Chondrocyte (in vitro differentiated cells): ENCODE data around the gene IGSF9. TPM values are rescaled to one million over a fixed set of nuclear protein-coding genes. Genes with fewer than 3 reads are reported as not detected.

Experiments used
- DNase-seq: peaks from one replicate; pipeline ENCODE4 v3.0.0; 2021; ENCODE audit warnings: mixed read lengths, low spot score
- H3K27ac Mint-ChIP-seq: one replicate; pipeline ENCODE4 v1.8.0; 2021; ENCODE audit warnings: mild to moderate bottlenecking, moderate library complexity, mixed read lengths; ENCODE audit not compliant: unreplicated experiment
- H3K27me3 Mint-ChIP-seq: 2 replicates; pipeline ENCODE4 v1.8.0; 2021; ENCODE audit warnings: low read depth, mixed read lengths
- H3K36me3 Mint-ChIP-seq: 2 replicates; pipeline ENCODE4 v1.8.0; 2021; ENCODE audit warnings: low read depth, mixed read lengths
- H3K4me1 Mint-ChIP-seq: 2 replicates; pipeline ENCODE4 v1.8.0; 2021; ENCODE audit warnings: low read depth, mild to moderate bottlenecking, mixed read lengths
- H3K4me3 Mint-ChIP-seq: one replicate; pipeline ENCODE4 v1.8.0; 2021; ENCODE audit warnings: mild to moderate bottlenecking, moderate library complexity, mixed read lengths; ENCODE audit not compliant: unreplicated experiment
- H3K9me3 Mint-ChIP-seq: 2 replicates; pipeline ENCODE4 v1.8.0; 2021; ENCODE audit warnings: low read depth, mixed read lengths
- CTCF ChIP-seq: fragments of 200-600 bp; sonication (generic); IDR thresholded peaks from 2 replicates; pipeline ENCODE4 v1.5.0; 2021; ENCODE audit warnings: antibody characterized with exemption, mild to moderate bottlenecking, moderate library complexity
- total RNA-seq: library from RNA; stranded (reverse); gene quantifications from 3 replicates; pipeline ENCODE4 v1.2.1, GENCODE V29; 2021

IGSF9 gene
- total RNA-seq, 1 donor from 2014 or later, result not detected

- H3K27ac Mint-ChIP-seq, result no peak overlapping the region
- H3K27me3 Mint-ChIP-seq, result peaks cover 40% of the 10 kb centered on the region
- no peak for DNase-seq
- no peak for TF ChIP-seq CTCF
- H3K36me3 Mint-ChIP-seq, result no peaks in the 10 kb centered on the region
- no peaks in the 10 kb centered on the region for H3K4me1 Mint-ChIP-seq
- no peaks in the 10 kb centered on the region for H3K9me3 Mint-ChIP-seq
- no peak overlapping the region for H3K4me3 Mint-ChIP-seq
Observed at GRCh38 chr1:159938905-159939677, 6.3 kb downstream of the IGSF9 start.

- peaks cover 33% of the 10 kb centered on the region for H3K27me3 Mint-ChIP-seq
- H3K27ac Mint-ChIP-seq, result no peak overlapping the region
- H3K9me3 Mint-ChIP-seq, result no peaks in the 10 kb centered on the region
- DNase-seq, result no peak
- no peak overlapping the region for H3K4me3 Mint-ChIP-seq
- no peaks in the 10 kb centered on the region for H3K4me1 Mint-ChIP-seq
- TF ChIP-seq CTCF, result no peak
- H3K36me3 Mint-ChIP-seq, result no peaks in the 10 kb centered on the region
Observed at GRCh38 chr1:159938211-159938852, 7.1 kb downstream of the IGSF9 start.

DNA sequence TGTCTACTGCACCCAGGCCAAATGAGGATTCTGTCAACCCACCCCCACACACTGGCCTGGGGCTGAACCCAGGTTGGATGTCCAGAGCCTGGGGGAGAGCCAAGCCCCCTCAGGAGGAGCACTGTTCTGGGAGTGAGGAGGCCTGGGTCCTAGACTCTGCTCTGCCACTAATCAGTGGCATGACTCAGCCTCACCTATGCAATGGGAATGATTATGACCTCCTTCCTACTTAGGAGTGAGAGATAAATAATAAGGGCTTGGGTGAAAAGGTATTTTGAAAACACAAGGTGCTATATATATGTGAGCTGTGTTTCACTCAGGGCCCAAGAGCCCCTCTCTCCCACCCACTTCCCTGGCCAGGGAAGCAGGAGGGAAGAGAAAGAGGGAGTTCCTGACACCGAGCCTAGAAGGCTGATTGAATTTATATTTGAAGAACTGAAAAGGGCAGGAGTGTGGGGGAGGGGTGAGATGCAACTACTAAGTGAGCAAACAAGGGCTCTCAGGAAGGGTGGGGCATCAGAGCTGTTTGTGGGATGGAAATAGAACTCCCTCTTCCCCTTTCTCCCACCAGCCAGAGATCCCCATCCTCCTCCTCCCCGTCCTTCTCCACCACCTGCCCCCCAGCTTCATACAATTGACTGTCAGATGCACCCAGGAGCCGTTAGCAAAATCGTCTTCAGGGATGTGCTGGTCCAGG, 8.2 kb downstream of the IGSF9 start:
- Mint-ChIP-seq H3K4me1 (no peaks in the 10 kb centered on the region), H3K36me3 (no peaks in the 10 kb centered on the region), H3K9me3 (no peaks in the 10 kb centered on the region), H3K27ac (no peak overlapping the region), H3K27me3 (peaks cover 32% of the 10 kb centered on the region), H3K4me3 (no peak overlapping the region)
- peak; percentile 62 for DNase-seq
- TF ChIP-seq CTCF, result no peak

DNA sequence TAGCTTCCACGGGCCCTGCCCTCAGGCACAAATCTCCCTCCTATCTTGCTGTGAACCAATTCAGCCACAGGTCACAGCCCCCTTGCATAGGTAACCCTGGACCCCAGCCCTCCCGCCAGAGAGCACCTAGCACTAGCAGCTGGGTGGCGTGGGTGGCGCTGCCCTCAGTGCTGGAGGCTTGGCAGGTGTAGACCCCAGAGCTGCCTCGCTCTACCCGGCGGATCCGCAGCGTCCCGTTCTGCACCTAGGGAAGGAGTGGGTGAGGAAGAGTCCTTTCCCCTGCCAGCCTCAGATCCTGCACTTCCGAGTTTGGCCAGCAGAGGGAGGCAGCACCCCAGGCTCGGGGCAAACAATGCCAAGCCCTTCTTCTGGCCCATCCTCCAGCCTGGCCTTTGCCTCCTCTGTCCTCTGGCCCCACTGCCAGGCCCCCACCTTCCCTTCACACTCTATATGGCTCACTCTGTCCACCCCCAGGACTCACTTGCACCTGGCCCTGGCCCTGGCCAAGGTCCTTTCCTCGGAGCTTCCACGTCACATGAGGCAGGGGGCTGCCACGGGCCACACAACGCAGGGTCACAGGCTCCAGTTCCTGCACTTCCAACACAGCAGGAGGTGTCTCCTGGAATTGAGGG, 9.0 kb downstream of the IGSF9 start:
- Mint-ChIP-seq H3K4me3 (no peak overlapping the region), H3K27me3 (peaks cover 29% of the 10 kb centered on the region), H3K27ac (no peak overlapping the region), H3K9me3 (no peaks in the 10 kb centered on the region), H3K36me3 (no peaks in the 10 kb centered on the region), H3K4me1 (no peaks in the 10 kb centered on the region)
- no peak for DNase-seq
- TF ChIP-seq CTCF, result peak; percentile 94

GRCh38 chr1:159935719-159936272, 9.6 kb downstream of the IGSF9 start:
- no peak overlapping the region for H3K27ac Mint-ChIP-seq
- H3K4me1 Mint-ChIP-seq, result no peaks in the 10 kb centered on the region
- TF ChIP-seq CTCF, result no peak
- DNase-seq, result no peak
- H3K27me3 Mint-ChIP-seq, result peaks cover 30% of the 10 kb centered on the region
- H3K4me3 Mint-ChIP-seq, result no peak overlapping the region
- H3K36me3 Mint-ChIP-seq, result no peaks in the 10 kb centered on the region
- no peaks in the 10 kb centered on the region for H3K9me3 Mint-ChIP-seq
